HL-60 (cell line): ENCODE measurements around the gene ARHGAP10.

Source experiments
- DNase-seq, 2 experiments: peaks; one replicate each; pipeline ENCODE4 v3.0.0-alpha.2; 2010 to 2020; ENCODE audit warnings: low read depth in 1 of 2, low spot score in 1 of 2
- H3K27ac ChIP-seq: fragments of 250-450 bp; sonication (Bioruptor Pico); replicated peaks from 2 replicates; pipeline ENCODE4 v1.5.1; 2020; ENCODE audit warnings: mild to moderate bottlenecking, moderate library complexity
- H3K27me3 ChIP-seq: fragments of 250-450 bp; sonication (Bioruptor Pico); 2 replicates; pipeline ENCODE4 v1.5.1; 2021; ENCODE audit warnings: mild to moderate bottlenecking, moderate library complexity; ENCODE audit not compliant: insufficient read depth, poor library complexity, severe bottlenecking
- H3K4me3 ChIP-seq: replicated peaks from 2 replicates; pipeline ENCODE4 v1.5.1; 2011; ENCODE audit warnings: mild to moderate bottlenecking, control low read depth, low read length; ENCODE audit not compliant: insufficient read depth
- GABPA ChIP-seq: IDR thresholded peaks from 2 replicates; pipeline ENCODE4 v1.6.1; 2012; ENCODE audit warnings: low read depth
- POLR2AphosphoS5 ChIP-seq: IDR thresholded peaks from 2 replicates; pipeline ENCODE4 v1.6.1; 2012; ENCODE audit warnings: low read depth
- SPI1 ChIP-seq: IDR thresholded peaks from 2 replicates; pipeline ENCODE4 v1.6.1; 2012; ENCODE audit warnings: low read depth, mild to moderate bottlenecking, borderline replicate concordance
- TF ChIP-seq, protein P1 (sequence below): IDR thresholded peaks from one replicate; pipeline ENCODE4 v1.5.1; 2011; ENCODE audit warnings: low read length, control low read depth, inconsistent platforms; ENCODE audit not compliant: insufficient read depth
- TF ChIP-seq, protein P2 (sequence below): IDR thresholded peaks from 2 replicates; pipeline ENCODE4 v1.6.1; 2012; ENCODE audit warnings: low read depth; ENCODE audit not compliant: insufficient replicate concordance

ARHGAP10 gene

DNA sequence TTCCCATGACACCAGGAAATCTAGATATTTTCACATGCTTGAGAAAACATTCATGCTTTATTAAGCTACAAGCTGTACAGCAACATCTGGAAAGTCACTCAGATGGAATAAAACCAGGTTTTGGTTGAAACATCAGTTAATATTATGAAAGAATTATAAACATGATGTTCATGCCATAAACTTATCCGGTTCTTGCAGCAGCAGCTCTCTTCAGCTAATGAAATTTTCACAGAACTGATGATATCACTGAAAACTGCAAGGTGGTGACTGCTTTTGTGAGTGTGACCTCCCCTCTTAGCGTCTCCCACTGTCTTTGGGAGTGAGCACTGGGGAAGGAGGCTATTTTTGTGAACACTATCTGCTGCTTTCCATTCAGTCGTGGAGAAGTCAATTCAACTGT, 56.9 kb downstream of the ARHGAP10 start:
- DNase-seq, result no peak

DNA sequence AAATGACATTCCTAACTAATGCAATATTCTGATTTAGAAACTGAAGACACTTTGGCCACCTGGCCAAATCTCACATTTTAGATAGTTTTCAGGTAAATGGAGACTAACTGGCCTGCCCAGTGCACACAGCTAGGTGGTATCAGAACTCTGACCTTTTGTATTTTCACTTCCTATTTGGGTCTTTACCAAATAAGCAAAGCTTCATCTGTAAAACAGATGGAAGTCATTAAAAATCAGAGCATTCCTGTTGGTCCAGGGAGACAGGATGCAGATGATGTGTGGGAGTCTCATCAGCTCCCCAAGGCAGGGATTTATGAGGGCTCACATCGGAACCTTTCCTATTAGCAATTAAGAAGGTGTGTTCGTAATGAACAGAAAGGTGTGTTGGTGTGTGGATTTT, 57.7 kb downstream of the ARHGAP10 start:
- Histone ChIP-seq H3K27me3 (no peaks in the 10 kb centered on the region), H3K4me3 (no peak overlapping the region), H3K27ac (no peak overlapping the region)
- TF ChIP-seq GABPA (no peak), SPI1 (no peak), POLR2AphosphoS5 (no peak)
- TF ChIP-seq, protein P1, sequence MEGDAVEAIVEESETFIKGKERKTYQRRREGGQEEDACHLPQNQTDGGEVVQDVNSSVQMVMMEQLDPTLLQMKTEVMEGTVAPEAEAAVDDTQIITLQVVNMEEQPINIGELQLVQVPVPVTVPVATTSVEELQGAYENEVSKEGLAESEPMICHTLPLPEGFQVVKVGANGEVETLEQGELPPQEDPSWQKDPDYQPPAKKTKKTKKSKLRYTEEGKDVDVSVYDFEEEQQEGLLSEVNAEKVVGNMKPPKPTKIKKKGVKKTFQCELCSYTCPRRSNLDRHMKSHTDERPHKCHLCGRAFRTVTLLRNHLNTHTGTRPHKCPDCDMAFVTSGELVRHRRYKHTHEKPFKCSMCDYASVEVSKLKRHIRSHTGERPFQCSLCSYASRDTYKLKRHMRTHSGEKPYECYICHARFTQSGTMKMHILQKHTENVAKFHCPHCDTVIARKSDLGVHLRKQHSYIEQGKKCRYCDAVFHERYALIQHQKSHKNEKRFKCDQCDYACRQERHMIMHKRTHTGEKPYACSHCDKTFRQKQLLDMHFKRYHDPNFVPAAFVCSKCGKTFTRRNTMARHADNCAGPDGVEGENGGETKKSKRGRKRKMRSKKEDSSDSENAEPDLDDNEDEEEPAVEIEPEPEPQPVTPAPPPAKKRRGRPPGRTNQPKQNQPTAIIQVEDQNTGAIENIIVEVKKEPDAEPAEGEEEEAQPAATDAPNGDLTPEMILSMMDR, result no peak
- TF ChIP-seq, protein P2, sequence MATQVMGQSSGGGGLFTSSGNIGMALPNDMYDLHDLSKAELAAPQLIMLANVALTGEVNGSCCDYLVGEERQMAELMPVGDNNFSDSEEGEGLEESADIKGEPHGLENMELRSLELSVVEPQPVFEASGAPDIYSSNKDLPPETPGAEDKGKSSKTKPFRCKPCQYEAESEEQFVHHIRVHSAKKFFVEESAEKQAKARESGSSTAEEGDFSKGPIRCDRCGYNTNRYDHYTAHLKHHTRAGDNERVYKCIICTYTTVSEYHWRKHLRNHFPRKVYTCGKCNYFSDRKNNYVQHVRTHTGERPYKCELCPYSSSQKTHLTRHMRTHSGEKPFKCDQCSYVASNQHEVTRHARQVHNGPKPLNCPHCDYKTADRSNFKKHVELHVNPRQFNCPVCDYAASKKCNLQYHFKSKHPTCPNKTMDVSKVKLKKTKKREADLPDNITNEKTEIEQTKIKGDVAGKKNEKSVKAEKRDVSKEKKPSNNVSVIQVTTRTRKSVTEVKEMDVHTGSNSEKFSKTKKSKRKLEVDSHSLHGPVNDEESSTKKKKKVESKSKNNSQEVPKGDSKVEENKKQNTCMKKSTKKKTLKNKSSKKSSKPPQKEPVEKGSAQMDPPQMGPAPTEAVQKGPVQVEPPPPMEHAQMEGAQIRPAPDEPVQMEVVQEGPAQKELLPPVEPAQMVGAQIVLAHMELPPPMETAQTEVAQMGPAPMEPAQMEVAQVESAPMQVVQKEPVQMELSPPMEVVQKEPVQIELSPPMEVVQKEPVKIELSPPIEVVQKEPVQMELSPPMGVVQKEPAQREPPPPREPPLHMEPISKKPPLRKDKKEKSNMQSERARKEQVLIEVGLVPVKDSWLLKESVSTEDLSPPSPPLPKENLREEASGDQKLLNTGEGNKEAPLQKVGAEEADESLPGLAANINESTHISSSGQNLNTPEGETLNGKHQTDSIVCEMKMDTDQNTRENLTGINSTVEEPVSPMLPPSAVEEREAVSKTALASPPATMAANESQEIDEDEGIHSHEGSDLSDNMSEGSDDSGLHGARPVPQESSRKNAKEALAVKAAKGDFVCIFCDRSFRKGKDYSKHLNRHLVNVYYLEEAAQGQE, result no peak
- no peak for DNase-seq

More for the DNA sequence above, 56.9 kb downstream of the ARHGAP10 start:
- Histone ChIP-seq H3K27ac (no peak overlapping the region), H3K27me3 (no peaks in the 10 kb centered on the region), H3K4me3 (no peak overlapping the region)
- TF ChIP-seq, protein P1, result no peak

DNA sequence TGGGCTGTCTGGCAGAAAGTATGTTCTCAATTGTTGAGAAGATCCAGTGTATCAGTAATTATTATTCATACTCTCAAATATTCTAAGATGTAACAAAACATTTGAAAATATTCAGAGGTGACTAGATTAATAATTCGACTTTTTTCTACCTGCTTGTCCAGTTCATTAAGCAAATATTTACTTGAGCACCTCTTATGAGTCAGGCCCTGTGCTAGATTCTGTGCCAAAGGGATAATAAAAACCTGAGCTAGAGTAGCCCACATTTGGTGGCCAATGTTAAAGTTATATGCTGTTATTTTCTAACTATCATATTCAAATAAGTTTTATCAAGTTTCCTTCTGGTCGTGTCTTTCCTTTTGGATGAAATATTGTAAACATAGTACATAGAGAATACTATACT, 58.5 kb downstream of the ARHGAP10 start:
- Histone ChIP-seq H3K4me3 (no peak overlapping the region), H3K27me3 (no peaks in the 10 kb centered on the region), H3K27ac (no peak overlapping the region)
- TF ChIP-seq, protein P1, result no peak
- no peak for TF ChIP-seq POLR2AphosphoS5
- no peak for TF ChIP-seq GABPA
- TF ChIP-seq, protein P2, result no peak
- no peak for TF ChIP-seq SPI1
- no peak for DNase-seq

- Histone ChIP-seq H3K27ac (no peak overlapping the region), H3K27me3 (no peaks in the 10 kb centered on the region), H3K4me3 (no peak overlapping the region)
- no peak for DNase-seq
- TF ChIP-seq, protein P2, result no peak
- TF ChIP-seq, protein P1, result no peak
- TF ChIP-seq SPI1 (no peak), POLR2AphosphoS5 (no peak), GABPA (no peak)
Observed at GRCh38 chr4:147791341-147791740, 59.5 kb downstream of the ARHGAP10 start.
